Nucleus accumbens (tissue), 56 donors: ENCODE data around the gene HSP90AA1.
A peak's percentile ranks its signal among the peaks of the same experiment; 100 is the strongest.
"Not testable (repeated sequence)": the region's sequence is repeated elsewhere in the genome, so short reads cannot be mapped to it uniquely, and the experiment has no call there.

Experiments used
- DNase-seq, 56 donors: peaks; one replicate each; lab custom pipeline; 2025; lab: John Stamatoyannopoulos, UW

Gene HSP90AA1

DNA sequence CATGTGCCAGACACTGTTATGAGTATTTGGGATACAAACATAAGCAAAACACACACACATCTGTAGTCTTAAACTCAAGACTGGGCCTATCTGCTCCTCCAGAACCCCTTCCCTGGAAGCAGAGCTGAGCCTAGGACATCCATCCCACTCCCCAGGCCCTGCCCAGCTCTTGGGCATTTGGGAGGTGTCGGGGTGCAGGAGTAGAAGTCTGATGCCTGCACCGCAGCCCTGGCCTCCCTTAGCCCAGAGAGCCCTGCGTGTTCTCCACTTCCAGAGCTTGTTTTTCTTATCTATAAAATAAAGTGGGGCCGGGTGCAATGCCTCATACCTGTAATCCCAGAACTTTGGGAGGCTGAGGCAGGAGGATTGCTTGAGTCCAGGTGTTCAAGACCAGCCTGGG is 11.7 kb downstream of the HSP90AA1 start:
- no peak for DNase-seq

DNA sequence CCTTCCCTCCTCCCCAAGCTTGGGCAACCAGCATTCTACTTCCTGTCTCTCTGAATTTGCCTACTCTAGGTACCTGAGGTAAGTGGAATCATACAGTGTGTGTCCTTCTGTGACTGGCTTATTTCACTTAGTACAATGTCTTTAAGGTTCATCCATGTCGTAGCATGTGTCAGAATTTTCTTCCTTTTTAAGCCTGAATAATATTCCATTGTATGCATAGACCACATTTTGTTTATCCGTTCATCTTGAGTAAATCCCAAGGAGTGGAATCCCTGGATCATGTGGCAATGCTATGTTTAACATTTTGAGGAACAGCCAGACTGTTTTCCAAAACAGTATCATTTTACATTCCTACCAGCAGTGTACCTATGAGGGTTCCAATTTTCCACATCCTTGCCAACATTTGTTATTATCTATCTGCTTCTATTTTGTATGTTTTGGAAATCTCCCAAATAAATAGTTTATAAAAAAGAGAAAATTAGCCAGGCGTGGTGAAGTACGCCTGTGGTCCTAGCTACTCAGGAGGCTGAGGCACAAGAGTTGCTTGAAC is 12.4 kb downstream of the HSP90AA1 start:
- no peak for DNase-seq

DNA sequence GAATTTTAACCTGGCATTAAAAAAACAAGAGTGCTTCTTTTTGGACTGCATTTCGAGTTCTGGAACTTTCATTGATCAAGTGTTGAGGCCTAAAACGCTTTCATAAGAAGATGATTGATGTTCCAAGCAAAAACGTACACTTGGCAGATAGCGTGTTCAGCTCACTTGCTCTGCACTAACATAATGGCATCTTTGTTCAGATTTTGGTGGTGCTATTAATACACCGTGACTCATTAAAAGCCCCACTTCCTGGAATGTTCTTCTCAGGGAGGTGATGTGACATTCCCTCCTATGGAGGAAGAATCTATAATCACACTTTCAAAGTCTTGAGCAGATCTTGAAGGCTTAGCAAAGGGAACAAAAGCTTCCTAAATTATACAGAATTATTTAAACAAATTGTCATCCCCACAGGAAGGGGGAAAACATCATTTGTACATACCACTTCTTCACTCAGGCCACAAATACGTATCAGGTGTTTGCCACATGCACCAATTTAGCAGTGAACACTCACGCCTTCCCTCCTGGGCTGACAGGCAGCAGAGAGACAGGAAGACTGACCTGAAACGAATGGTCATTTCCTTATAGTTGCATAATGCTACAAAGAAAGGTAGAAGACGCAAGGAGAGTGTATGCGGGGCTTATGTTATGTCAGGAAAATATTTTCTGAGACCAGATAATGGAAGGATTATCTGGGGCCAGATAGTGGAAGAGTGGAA is 15.4 kb downstream of the HSP90AA1 start:
- peak in 7 of 56 donors; percentile 14 to 68 (median 43) for DNase-seq

DNA sequence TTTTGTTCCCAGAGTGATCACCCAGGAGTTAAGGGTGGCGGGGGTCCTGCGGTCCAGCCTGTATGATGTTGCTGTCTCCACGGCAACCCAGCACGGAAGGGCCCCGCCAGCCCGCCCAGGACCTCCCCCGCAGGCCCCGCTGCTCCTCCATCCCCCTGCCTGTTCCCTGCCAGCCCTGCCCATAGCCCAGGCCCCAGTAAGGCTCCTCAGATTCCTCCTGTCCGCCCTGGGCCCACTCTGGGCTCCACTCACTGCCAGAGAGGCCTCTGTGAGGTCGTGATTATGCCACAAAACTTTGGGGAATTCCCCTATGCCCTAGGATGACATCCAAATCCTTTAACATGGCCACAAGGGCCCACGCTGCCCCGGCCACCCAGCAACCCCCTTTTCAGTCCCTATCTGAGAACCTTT is 20.8 kb downstream of the HSP90AA1 start:
- DNase-seq: no peak

DNA sequence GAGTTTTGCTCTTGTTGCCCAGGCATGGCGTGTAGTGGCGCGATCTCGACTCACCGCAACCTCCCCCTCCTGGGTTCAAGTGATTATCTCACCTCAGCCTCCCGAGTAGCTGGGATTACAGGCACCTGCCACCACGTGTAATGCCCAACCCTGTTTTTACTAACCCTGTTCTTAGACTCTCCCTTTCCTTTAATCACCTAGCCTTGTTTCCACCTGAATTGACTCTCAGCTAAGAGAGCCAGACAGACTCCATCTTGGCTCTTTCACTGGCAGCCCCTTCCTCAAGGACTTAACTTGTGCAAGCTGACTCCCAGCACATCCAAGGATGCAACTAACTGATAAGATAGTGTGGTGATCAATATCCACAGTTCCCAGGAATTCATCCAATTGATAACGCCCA is 22.3 kb downstream of the HSP90AA1 start:
- not testable (repeated sequence) for DNase-seq

DNA sequence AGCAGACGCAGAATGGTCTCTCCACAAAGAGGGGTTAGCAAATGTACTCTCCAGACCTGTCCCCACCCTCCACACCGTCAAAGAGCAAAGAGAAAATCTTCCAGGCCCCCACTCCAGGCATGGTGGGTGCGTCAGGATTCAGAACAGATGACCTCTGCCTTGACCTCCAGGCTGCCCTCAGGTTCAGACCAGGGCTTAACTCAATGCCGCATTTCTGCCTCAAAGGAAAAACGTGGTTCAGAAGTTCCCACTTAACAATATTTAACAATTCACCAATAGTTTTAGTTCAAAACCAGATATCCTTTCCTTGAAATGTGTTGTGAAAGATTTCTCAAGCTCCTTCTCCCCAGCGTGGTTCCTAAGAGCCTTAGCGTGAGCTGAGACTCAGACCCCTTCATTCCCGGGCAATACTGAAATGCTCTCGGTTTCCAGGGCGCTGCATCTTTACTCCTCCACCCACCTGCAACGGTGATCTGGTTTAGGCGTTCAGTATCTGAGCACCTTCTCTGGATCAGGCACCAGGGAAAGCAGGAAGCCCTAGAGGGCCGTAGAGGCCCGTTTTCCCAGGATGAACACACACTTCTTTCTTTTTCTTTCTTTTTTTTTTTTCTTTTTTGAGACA is 22.9 kb downstream of the HSP90AA1 start:
- no peak for DNase-seq

DNA sequence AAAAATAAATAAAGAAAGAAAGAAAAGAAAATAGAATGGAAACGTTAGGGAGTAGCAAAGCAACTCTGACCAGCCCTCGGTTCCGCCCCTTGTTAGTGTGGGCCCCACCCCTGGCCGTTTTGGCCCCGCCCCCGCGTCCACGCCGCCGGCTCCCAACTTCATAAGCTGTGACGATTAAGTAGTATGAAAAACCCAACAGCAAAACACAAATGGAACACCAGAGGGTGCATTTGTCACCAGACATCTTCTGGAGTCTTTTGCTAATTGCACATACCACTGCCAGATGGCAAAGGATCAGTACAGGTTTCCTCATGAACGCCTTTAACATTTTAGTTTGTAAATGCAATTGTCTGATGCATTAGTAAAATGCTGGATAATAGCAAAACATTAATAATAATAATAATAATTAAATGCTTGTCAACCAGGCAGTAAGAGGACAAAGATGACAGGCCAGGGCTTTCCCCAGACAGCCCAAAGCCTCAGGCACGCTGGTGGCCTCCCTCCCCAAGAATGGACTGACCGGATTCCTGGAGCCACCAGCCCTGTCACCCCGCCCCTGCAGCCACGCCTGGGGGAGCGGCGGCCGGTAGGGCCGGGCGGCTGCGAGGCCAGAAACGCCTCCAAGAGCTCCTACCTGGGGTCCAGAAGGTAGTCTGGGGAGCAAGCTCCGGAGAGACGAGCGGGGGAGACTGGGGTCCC is 23.6 kb downstream of the HSP90AA1 start:
- DNase-seq: peak in 35 of 56 donors; percentile 5 to 77 (median 34)

DNA sequence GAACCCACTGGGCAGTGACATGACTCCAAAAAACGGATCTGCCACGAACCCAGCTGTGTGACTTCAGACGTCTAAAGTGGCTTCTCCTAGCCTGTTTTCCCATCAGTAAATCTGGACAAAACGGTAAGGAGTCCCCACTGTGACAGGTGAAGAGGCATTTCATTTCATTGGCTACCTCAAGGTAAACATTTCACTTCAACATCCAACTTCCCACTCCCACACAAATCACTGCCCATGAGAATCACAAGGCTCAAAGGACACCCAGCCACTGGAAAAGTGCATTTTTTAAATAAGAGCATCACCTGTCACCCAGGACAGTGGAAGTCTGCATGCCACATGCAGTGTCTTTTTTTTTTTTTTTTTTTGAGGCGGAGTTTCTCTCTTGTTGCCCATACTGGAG is 27.9 kb downstream of the HSP90AA1 start:
- DNase-seq: no peak

DNA sequence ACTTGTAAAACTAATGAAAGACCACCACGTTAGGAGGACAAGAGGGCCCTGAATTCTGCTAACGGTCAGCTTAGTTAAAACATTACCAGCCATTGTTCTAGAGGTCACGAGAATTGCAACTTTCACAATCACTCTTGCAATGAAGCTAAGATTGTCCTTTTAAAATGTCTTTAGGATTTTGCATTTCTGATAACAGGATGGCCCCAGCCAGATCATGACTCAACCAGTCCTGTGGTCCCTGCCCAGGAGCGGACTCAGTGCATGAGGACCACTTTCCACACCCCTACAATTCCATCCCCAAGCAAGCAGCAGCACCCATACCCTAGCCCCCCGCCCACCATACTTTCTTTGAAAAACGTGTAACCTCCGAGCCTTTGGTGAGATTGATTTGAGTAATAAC is 28.7 kb downstream of the HSP90AA1 start:
- no peak for DNase-seq

DNA sequence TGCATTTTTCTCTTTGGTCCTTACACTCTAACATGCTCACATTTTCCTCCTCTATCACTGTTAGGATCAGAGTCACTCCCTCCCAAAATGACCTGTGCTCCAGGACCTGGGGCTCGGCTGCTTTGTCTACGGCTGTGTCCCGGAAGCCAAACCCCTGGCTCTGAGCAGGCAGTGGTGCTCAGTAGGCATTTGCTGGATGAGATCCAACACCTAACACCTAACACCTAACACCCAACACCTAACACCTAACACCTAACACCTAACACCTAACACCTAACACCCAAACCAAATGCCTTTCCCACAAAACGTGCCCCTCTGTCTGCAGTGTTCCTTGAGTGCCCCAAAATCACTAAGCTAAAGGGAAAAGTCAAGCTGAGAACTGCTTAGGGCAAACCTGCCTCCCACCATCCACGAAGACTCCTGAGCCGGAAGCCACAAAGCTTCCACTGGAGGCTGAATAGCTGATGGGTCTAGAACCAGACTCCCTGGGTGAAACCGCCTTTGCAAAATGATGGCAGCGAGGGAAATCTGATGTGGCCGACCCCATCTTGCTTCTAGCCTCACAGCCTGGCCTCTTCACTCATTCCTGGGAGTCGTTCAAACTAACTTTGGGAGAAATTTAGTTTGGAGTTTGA is 29.2 kb downstream of the HSP90AA1 start:
- no peak for DNase-seq

DNA sequence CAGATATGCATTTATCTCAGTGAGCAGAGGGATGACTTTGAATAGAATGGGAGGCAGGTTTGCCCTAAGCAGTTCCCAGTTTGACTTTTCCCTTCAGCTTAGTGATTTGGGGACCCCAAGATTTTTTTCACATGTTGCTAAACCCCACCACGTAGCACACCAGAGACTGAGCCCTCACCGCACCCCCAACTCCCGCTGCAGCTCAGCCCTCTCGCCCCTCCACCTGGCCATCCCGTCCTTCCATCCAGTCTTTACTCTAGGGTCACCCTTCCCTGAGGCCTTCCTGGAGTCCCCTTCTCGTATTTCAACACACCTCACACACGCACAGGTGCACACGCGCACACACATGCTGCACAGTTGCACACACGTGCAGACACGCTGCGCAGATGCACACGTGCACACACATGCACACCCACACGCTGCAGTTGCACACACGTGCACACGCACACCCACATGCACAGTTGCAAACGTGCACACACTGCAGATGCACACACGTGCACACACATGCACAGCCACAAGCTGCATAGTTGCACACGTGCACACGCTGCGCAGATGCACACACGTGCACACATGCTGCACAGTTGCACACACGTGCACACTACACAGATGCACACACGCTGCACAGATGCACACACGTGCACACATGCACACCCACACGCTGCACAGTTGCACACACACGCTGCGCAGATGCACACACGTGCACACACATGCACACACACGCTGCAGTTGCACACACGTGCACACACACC is 30.0 kb downstream of the HSP90AA1 start:
- DNase-seq: no peak

DNA sequence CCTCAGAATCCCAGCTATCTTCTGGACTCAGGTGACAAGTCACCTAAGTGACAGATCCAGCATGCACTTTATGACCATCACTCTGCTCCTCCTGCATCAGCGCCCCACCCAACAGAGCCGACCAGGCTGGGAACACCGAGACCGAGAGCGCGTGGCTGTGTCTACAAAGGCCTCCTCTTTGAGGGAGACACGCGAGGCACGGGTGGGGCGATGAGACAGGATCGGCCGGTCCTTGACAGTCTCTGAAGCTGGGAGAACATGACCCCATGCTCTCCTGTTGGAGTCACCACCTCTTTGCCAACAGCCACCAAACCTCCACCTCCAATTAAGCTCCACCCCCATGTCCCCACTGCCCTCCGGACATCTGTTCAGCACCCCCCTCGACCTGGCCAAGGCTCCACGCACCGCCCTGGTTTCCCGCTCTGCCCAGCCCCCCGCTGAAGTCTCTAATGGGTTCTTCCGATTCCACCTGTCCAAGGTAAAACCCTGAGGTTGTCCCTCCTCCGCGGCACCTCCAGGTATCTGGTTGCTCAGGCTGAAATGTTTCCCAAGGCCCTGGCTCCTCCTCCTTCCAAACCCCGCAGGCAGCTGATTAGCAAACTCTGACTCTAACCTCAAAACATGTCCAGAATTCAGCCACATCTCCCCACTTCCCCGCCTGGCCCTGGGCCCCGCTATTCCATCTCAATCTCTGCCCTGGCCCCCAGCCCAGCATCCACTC is 31.5 kb downstream of the HSP90AA1 start:
- no peak for DNase-seq

DNA sequence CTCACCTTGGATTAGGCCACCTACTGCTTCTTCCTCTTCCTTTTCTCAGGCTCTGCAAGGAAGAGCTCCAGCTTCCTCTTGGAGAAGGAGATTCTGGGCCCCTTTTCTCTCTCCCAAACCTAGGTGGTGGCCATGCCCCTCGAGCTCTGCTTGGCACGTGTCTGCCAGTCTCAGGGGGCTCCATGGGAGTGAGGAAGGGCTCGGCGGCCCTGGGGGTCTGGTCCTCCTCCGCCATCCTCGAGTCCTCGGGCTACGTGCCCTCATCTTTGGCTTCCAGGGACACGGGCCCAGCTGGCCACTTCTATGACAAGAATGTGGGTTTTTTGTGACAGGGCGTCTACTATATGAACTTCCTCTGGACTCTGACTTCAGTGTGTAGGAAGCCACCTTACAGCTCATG is 34.3 kb downstream of the HSP90AA1 start:
- DNase-seq: no peak

DNA sequence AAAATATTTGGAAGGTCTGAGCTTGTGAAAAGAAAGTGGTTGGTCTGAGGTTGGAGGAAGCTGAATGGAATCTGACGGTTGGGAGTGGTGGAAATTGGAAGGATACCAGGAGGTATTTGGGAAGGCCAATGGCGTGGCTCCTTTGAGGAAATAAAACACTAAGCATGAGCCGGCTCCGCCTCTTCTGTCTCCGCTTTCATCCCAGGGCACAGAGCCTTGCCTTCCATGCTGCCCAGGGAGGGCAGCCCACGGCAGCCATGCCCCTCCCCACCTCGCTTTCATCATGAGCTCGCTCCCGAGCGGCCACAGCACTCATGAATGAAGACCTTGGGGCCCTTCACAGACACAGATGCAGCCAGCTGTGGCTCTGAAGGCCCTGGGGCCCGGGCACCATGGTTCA is 36.2 kb downstream of the HSP90AA1 start:
- DNase-seq: no peak

DNA sequence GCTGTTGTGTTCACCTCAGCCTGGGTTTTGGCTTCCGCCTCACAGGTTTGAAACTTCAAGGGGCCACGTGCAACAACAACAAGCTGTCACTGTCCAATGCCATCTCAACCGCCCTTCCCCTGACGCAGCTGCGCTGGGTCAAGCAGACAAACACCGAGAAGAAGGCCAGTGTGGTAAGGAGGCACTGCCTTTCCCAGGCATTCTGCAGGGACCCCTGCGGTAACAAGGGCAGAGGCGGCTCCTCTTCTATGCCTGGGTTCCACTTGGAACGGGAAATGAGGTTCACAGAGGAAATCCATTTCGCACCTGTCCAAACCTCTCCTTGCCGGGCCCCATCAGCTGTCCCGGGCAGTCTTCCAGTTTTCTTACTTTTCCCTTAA is 36.8 kb downstream of the HSP90AA1 start:
- DNase-seq: no peak

DNA sequence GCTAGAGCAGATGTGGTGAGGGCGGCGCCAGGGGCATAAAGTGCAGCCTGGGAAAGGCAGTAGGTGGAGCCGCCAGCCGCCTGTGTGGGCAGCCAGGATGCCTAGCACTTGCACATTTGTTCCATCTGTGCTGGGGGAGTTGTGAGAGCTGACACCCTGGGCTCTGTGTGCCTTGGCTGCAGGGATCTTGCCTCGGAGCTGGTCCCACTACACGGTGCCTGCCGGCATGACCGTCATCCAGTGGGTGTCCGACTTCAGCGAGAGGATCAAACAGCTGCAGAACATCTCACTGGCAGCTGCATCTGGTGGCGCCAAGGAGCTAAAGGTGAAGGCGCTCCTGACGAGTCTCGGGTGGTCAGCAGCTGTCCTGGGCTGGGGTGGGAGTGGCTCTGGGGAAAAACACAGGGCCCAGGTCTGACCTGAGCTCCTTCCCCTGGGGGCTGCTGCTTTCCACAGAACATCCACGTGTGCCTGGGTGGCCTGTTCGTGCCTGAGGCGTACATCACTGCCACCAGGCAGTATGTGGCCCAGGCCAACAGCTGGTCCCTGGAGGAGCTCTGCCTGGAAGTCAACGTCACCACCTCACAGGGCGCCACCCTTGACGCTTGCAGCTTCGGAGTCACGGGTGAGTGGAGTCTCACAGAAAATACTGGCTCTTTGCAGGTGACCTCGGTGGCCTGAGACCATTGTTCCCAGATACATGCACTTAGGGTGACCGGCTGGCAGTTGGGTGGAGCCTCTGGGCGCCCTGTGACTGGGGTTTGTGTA is 37.4 kb downstream of the HSP90AA1 start:
- peak in 21 of 56 donors; percentile 16 to 67 (median 31) for DNase-seq

DNA sequence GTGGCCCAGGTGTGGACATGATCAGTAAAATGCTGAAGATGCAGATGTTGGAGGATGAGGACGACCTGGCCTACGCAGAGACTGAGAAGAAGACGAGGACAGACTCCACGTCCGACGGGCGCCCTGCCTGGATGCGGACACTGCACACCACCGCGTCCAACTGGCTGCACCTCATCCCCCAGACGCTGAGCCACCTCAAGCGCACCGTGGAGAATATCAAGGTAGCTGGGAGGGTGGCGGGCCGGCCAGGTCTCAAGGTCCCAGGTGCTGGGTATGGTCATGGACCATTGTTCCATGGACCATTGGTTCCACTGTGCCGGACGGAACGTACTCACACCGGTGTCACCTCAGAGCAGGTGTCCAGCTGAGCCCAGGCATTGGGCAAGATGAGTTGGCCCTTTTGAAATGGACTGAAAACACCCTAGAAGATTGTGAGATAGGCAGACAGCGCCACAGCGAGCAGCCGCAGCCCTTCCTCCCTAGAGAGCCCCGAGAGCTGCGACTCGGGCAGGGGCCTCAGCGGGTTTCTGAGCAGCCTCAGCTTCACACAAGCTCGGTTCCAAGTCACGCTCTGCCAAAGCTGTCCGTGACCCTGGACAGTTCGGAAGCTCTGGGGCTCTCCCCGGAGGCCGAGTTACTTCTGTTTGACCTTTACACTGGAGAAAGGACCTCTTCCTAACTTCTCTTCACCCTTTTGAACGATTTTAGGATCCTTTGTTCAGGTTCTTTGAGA is 38.9 kb downstream of the HSP90AA1 start:
- no peak for DNase-seq
